Ovary (tissue), 9 donors: ENCODE data around the gene PDE3A. TPM values are rescaled to one million over a fixed set of nuclear protein-coding genes. Genes with fewer than 3 reads are reported as not detected.

ENCODE experiments used
- DNase-seq, 5 donors: peaks; one replicate each; pipeline ENCODE4 v3.0.0-alpha.2; 2019 to 2020
- H3K27ac ChIP-seq, 2 donors: fragments of 200-600 bp; one replicate each; pipeline versions ENCODE4 v1.5.1 to v1.8.0; 2019 to 2022
- H3K27me3 ChIP-seq: fragments of 200-600 bp; one replicate; pipeline ENCODE4 v1.8.0; 2022
- H3K36me3 ChIP-seq: fragments of 200-600 bp; sonication (generic); one replicate; pipeline ENCODE4 v1.5.1; 2019
- H3K4me1 ChIP-seq: one replicate; pipeline ENCODE4 v1.8.1; 2013; ENCODE audit warnings: mild to moderate bottlenecking, moderate library complexity; ENCODE audit not compliant: insufficient read depth
- H3K4me3 ChIP-seq: fragments of 200-600 bp; sonication (generic); one replicate; pipeline ENCODE4 v1.5.1; 2017
- H3K9me3 ChIP-seq, 2 donors: fragments of 200-600 bp in 1 of 2; sonication (generic) in 1 of 2; one replicate each; pipeline versions ENCODE4 v1.5.1 to v1.8.1; 2013 to 2019; ENCODE audit warnings: mild to moderate bottlenecking in 1 of 2, moderate library complexity in 1 of 2
- CTCF ChIP-seq, 3 donors: fragments of 450-650 bp in 2 of 3; fragments of 200-600 bp in 1 of 3; IDR thresholded peaks; one replicate each; pipeline versions ENCODE4 v1.5.1 to v1.8.0; 2016 to 2022; ENCODE audit warnings: antibody characterized with exemption in 3 of 3, mild to moderate bottlenecking in 1 of 3
- EP300 ChIP-seq: sonication (generic); formaldehyde crosslinking; IDR thresholded peaks from one replicate; pipeline ENCODE4 v1.6.1; 2017; ENCODE audit warnings: antibody characterized with exemption
- POLR2A ChIP-seq: fragments of 450-650 bp; IDR thresholded peaks from one replicate; pipeline ENCODE4 v1.6.1; 2017; ENCODE audit warnings: antibody characterized with exemption, mild to moderate bottlenecking, moderate library complexity
- WGBS, 3 donors: extraction: QIAGEN DNeasy Blood & Tissue Kit in 1 of 3; methylation state at CpG; one replicate each; pipeline versions ENCODE4 v1.1.5 to v1.1.7; 2013 to 2017; 5-methylcytosine and 5-hydroxymethylcytosine counted together
- intact Hi-C, 4 donors: fragments of 100-400 bp; cut with DNase I; formaldehyde crosslinking; loops; one replicate each; pipeline versions ENCODE4 v1.11.0 to v1.15.1; 2022 to 2023
- polyA plus RNA-seq, 2 donors: library from polyadenylated mRNA; stranded (reverse); fragments of 200-250 nt in 1 of 2; fragments of 350-450 nt in 1 of 2; fragmentation: Illumina TruSeq in 1 of 2; extraction: RNeasy Lipid Tissue Mini Kit (QIAGEN cat#74804) in 1 of 2; gene quantifications; one replicate each; pipeline ENCODE4 v1.2.3, GENCODE V29; 2013 to 2014
- total RNA-seq, 7 donors: library from RNA; depleted of rRNA in 2 of 7; stranded (reverse); fragments of >200 nt in 2 of 7; fragmentation: NEBNext Ultra II Directional in 3 of 7; extraction: Animal tissue kit (Norgen Biotek cat#: 25700) in 3 of 7; gene quantifications; one replicate each; pipeline versions ENCODE4 v1.1.0 to v1.2.4, GENCODE V29; 2016 to 2023
- donor health status: DM: no; HTN: no; CAD: no; lungs with moderate emphysema.
- donor health status: DM: no; HTN: no; CAD: no.
- donor health status: Bipolar disorder and iron deficiency.
- donor health status: DM: yes; HTN: yes; CAD: no.
- donor health status: DM: no; HTN: no; CAD: no.
- donor health status: DM: yes; HTN: yes; CAD: no.

The PDE3A gene
- total and polyA plus RNA-seq, 9 donors = 3.7 to 15.2 (median 7.1) TPM

DNA sequence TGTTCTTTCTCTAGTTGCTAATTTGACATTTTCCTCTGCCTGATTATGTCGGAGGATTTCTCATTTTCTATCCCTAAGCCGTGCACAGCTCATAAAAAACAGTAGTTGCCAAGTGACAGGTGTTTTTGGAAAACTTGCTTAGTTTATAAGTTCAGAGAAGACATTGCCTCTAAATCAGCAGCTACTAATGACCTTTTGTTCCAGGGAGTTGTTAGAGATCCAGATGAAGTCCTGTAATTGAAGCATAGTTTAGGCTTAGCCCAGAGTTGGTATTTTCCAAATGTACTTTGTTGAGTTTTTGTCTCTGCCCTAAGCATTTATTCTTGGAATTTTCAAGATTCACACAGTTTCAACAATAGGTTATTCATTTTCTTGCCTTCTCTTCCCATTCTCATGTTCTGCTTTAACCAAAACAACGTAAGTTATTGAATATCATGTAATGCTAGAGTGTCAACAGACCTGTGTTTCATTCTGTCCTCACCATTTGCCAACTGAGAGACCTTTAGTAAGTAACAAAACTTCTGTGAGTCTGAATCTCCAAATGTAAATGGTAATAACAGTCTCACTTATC lies 216.8 kb downstream of the PDE3A start:
- no peak for DNase-seq
- Histone ChIP-seq H3K4me1 (no peaks in the 10 kb centered on the region), H3K36me3 (no peaks in the 10 kb centered on the region), H3K4me3 (no peak overlapping the region), H3K27me3 (no peaks in the 10 kb centered on the region), H3K27ac (no peak overlapping the region), H3K9me3 (no peaks in the 10 kb centered on the region)
- intact Hi-C loops = no loop called here
- no peak for TF ChIP-seq POLR2A
- no peak for TF ChIP-seq EP300
- no peak for TF ChIP-seq CTCF (IDR thresholded peaks at IDR 0.05)
- WGBS, 3 donors = 10 to 26% (median 17%) methylated on average over 3 of the region's 3 CpGs

DNA sequence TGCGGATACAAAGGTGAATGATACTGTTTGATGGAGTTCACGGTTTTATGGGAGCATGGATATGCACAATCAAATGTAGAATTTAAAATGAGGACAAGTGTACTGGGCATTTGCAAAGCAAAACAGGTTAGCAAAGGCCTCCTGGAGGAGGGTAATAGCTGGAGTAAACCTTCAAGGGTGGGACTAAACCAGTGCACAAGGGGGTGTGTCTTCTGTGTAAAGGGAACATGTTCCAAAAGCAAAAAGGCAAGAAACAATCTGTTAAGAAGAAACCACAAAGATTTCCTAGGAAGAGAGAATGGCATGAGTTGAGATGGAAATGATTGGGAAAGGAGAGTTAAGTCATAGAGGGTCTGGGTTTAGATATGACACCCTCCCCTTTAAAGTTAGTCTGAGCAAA lies 217.6 kb downstream of the PDE3A start:
- Histone ChIP-seq H3K27ac (no peak overlapping the region), H3K27me3 (no peaks in the 10 kb centered on the region), H3K36me3 (no peaks in the 10 kb centered on the region), H3K4me1 (no peaks in the 10 kb centered on the region), H3K4me3 (no peak overlapping the region), H3K9me3 (no peaks in the 10 kb centered on the region)
- no peak for DNase-seq
- 93 to 98% (median 94%) methylated on average over 2 of the region's 2 CpGs for WGBS, 3 donors
- intact Hi-C loops = no loop called here
- TF ChIP-seq CTCF (IDR thresholded peaks at IDR 0.05) (no peak), EP300 (no peak), POLR2A (no peak)

DNA sequence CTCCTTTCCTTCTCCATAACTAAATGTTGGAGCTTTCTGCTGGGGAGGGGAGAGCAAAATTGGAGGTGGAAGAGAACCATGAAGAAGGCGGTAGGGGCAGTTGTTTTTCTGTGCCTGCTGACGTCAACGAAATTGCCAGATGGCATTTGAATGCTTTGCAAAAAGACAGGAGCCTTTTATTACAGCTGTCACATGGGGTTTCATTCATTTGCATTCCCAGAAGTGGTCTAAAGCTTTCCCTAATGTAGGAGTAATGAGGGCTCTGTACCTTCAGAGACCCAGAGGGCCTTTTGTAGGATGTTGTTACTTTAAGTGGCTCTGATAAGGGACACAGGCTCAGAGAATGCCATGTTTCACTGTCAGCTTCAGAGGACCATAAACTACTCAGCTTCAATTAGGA lies 219.7 kb downstream of the PDE3A start:
- Histone ChIP-seq H3K36me3 (no peaks in the 10 kb centered on the region), H3K27me3 (no peaks in the 10 kb centered on the region), H3K27ac (no peak overlapping the region), H3K4me3 (no peak overlapping the region), H3K9me3 (no peaks in the 10 kb centered on the region), H3K4me1 (no peaks in the 10 kb centered on the region)
- intact Hi-C loops = no loop called here
- DNase-seq = no peak
- 79 to 84% (median 79%) methylated on average over 3 of the region's 3 CpGs for WGBS, 3 donors
- TF ChIP-seq CTCF (IDR thresholded peaks at IDR 0.05) (no peak), EP300 (no peak), POLR2A (no peak)

GRCh38 chr12:20590570-20590969 lies 222.2 kb downstream of the PDE3A start:
- H3K27ac ChIP-seq = no peak overlapping the region
- no peaks in the 10 kb centered on the region for H3K9me3 ChIP-seq
- intact Hi-C loops = no loop called here
- no peaks in the 10 kb centered on the region for H3K36me3 ChIP-seq
- DNase-seq = no peak
- H3K27me3 ChIP-seq = no peaks in the 10 kb centered on the region
- no peak overlapping the region for H3K4me3 ChIP-seq
- TF ChIP-seq EP300 (no peak), POLR2A (no peak), CTCF (IDR thresholded peaks at IDR 0.05) (no peak)
- no peaks in the 10 kb centered on the region for H3K4me1 ChIP-seq
- 84 to 94% (median 87%) methylated on average over 3 of the region's 3 CpGs for WGBS, 3 donors

GRCh38 chr12:20592556-20592955 lies 224.2 kb downstream of the PDE3A start:
- no peak for DNase-seq
- H3K36me3 ChIP-seq = no peaks in the 10 kb centered on the region
- H3K27ac ChIP-seq = no peak overlapping the region
- no peaks in the 10 kb centered on the region for H3K4me1 ChIP-seq
- no peaks in the 10 kb centered on the region for H3K27me3 ChIP-seq
- no peak for TF ChIP-seq POLR2A
- no peak for TF ChIP-seq CTCF (IDR thresholded peaks at IDR 0.05)
- no peak for TF ChIP-seq EP300
- WGBS, 3 donors = 62 to 77% (median 68%) methylated on average over 2 of the region's 2 CpGs
- H3K9me3 ChIP-seq = no peaks in the 10 kb centered on the region
- H3K4me3 ChIP-seq = no peak overlapping the region
- intact Hi-C loops = no loop called here
